ENCODE measurements around the gene SLC1A4.

The SLC1A4 gene

GRCh38 chr2:64988420-64989125, 626 bp upstream of the SLC1A4 start:
- in situ Hi-C loops (cut with MboI; ENCODE audit: low pct_unique_long_range_greater_than_20kb, low sequenced_read_pairs, unreplicated experiment), result no loop called here
- DNase-seq (ENCODE audit: low spot score), result peak; percentile 78

GRCh38 chr2:64989982-64990614, 899 bp downstream of the SLC1A4 start:
- TF ChIP-seq CTCF (IDR thresholded peaks at IDR 0.05; ENCODE audit: extremely low read depth, insufficient read depth, missing control alignments), result no peak
- peak; percentile 35 for DNase-seq (ENCODE audit: low spot score)
- in situ Hi-C loops (cut with MboI; ENCODE audit: low pct_unique_long_range_greater_than_20kb, low sequenced_read_pairs, unreplicated experiment), result no loop called here

More at GRCh38 chr2:64988420-64989125, 626 bp upstream of the SLC1A4 start:
- peak; percentile 33 for TF ChIP-seq CTCF (IDR thresholded peaks at IDR 0.05; ENCODE audit: extremely low read depth, insufficient read depth, missing control alignments)

GRCh38 chr2:64990876-64991275, 1.7 kb downstream of the SLC1A4 start:
- in situ Hi-C loops (cut with MboI; ENCODE audit: low pct_unique_long_range_greater_than_20kb, low sequenced_read_pairs, unreplicated experiment), result no loop called here
- DNase-seq (ENCODE audit: low spot score), result no peak
- no peak for TF ChIP-seq CTCF (IDR thresholded peaks at IDR 0.05; ENCODE audit: extremely low read depth, insufficient read depth, missing control alignments)

DNA sequence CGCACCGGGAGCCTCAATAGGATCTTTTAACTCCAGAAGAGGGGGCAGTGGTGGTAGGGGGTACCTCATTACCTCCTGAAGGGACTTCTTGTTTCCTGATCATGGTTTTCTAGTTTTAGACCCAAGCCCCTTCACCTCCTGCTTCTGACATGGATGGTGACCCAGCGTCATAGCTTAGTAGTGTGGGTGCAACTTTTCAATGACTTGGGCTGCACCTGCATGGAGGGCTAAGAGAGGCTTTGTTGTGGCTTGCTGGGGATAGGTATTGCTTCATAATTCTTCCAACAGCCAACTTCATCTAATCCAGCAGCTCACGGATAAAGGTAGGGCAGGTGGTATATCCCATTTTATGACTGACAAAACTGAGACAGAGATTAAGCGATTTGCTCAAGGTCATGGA, 3.0 kb downstream of the SLC1A4 start:
- no peak for DNase-seq (ENCODE audit: low spot score)
- no peak for TF ChIP-seq CTCF (IDR thresholded peaks at IDR 0.05; ENCODE audit: extremely low read depth, insufficient read depth, missing control alignments)
- in situ Hi-C loops (cut with MboI; ENCODE audit: low pct_unique_long_range_greater_than_20kb, low sequenced_read_pairs, unreplicated experiment), result no loop called here

DNA sequence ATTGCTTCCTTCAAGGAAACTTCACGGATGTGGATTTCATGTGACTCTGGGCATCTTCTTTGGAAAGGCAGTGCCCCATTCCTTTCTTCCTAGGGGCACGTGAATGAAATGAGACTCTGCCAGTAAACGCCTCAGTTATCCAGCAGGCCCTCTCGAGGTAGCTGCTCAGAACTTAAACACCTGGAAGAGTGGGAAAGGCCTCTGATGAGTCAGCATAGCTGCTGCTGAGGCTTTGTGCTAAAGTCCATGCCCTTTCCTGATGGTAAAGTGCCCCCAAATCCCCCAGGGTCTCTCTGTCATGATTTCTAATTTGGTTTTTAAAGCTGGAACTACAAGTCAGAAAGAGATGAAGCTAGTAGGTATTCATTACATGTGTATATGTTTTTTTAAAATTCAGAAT, 3.8 kb downstream of the SLC1A4 start:
- no peak for TF ChIP-seq CTCF (IDR thresholded peaks at IDR 0.05; ENCODE audit: extremely low read depth, insufficient read depth, missing control alignments)
- in situ Hi-C loops (cut with MboI; ENCODE audit: low pct_unique_long_range_greater_than_20kb, low sequenced_read_pairs, unreplicated experiment), result no loop called here
- DNase-seq (ENCODE audit: low spot score), result no peak

- in situ Hi-C loops (cut with MboI; ENCODE audit: low pct_unique_long_range_greater_than_20kb, low sequenced_read_pairs, unreplicated experiment), result no loop called here
- no peak for TF ChIP-seq CTCF (IDR thresholded peaks at IDR 0.05; ENCODE audit: extremely low read depth, insufficient read depth, missing control alignments)
Measured at GRCh38 chr2:64995041-64995440, 5.8 kb downstream of the SLC1A4 start.

More at GRCh38 chr2:64995041-64995440, 5.8 kb downstream of the SLC1A4 start:
- DNase-seq (ENCODE audit: low spot score), result no peak
